ENCODE data around the gene VASH2. TPM values are rescaled to one million over a fixed set of nuclear protein-coding genes. Genes with fewer than 3 reads are reported as not detected.

VASH2 gene
- total and polyA plus RNA-seq, 2 donors (not counting 1 experiment from before 2014, with no cell fraction given): 0.06 TPM; not detected in 1

GRCh38 chr1:212915245-212916091 is 34.9 kb upstream of the VASH2 start:
- Histone ChIP-seq H3K27ac (ENCODE audit: low read length in 2 of 2) (no peak overlapping the region), H3K9me3 (ENCODE audit: control extremely low read depth in 1 of 3, control insufficient read depth in 2 of 3, insufficient read depth in 1 of 3, low read length in 2 of 3) (no peaks in the 10 kb centered on the region), H3K27me3 (replicated peaks in 1 of 4; ENCODE audit: control extremely low read depth in 1 of 4, control insufficient read depth in 3 of 4, insufficient read depth in 4 of 4, low read length in 3 of 4) (peaks cover 0 to 5% (median 1%) of the 10 kb centered on the region in 4 experiments), H3K4me2 (replicated peaks; ENCODE audit: low read depth, low read length, poor library complexity, severe bottlenecking) (no peak overlapping the region), H3K79me2 (ENCODE audit: control insufficient read depth, insufficient read depth, low read length) (no peaks in the 10 kb centered on the region), H3K9ac (ENCODE audit: low read length) (no peak overlapping the region), H4K20me1 (ENCODE audit: control insufficient read depth, insufficient read depth, low read length, poor library complexity, severe bottlenecking) (no peaks in the 10 kb centered on the region), H3K4me3 (ENCODE audit: control extremely low read depth in 1 of 5, extremely low read depth in 1 of 5, insufficient read depth in 1 of 5, low read depth in 2 of 5, low read length in 4 of 5) (no peak overlapping the region), H2AFZ (ENCODE audit: insufficient read depth, low read depth, low read length, poor library complexity, severe bottlenecking) (no peak overlapping the region), H3K4me1 (ENCODE audit: control insufficient read depth in 2 of 2, insufficient read depth in 2 of 2, low read length in 2 of 2) (peaks cover 0 to 4% of the 10 kb centered on the region in 2 donors), H3K36me3 (replicated peaks in 1 of 2; ENCODE audit: control extremely low read depth in 1 of 2, control insufficient read depth in 1 of 2, extremely low read depth in 1 of 2, insufficient read depth in 2 of 2, low read length in 1 of 2) (no peaks in the 10 kb centered on the region)
- TF ChIP-seq EZH2 (IDR thresholded peaks at IDR 0.05; ENCODE audit: borderline replicate concordance, insufficient read depth, low read depth, low read length, poor library complexity, severe bottlenecking) (no peak), CTCF (IDR thresholded peaks at IDR 0.05) (no peak)
- H3K9me3 Mint-ChIP-seq (ENCODE audit: insufficient read depth): no peaks in the 10 kb centered on the region
- no peak overlapping the region for H3K4me3 Mint-ChIP-seq
- peaks cover 8% of the 10 kb centered on the region for H3K27me3 Mint-ChIP-seq
- 93% methylated on average over 12 of the region's 13 CpGs for WGBS (ENCODE audit: insufficient coverage)
- POLR2A ChIA-PET: no interaction called here
- H3K4me1 Mint-ChIP-seq: peaks cover 6% of the 10 kb centered on the region
- no peak for ATAC-seq (ENCODE audit: low read depth)
- intact Hi-C loops (cut with micrococcal nuclease): no loop called here
- CTCF ChIA-PET: interaction anchor here (1.1 kb wide), 1 partner anchor 100 kb away, joined by 4 read pairs; no protein-coding TSS in a partner anchor
- no peak for DNase-seq
- H3K27ac Mint-ChIP-seq: no peak overlapping the region

Measured in B cell (primary cell).